ENCODE results near the gene PFKFB1.
"Not testable (repeated sequence)": the region's sequence is repeated elsewhere in the genome, so short reads cannot be mapped to it uniquely, and the experiment has no call there.

The PFKFB1 gene

DNA sequence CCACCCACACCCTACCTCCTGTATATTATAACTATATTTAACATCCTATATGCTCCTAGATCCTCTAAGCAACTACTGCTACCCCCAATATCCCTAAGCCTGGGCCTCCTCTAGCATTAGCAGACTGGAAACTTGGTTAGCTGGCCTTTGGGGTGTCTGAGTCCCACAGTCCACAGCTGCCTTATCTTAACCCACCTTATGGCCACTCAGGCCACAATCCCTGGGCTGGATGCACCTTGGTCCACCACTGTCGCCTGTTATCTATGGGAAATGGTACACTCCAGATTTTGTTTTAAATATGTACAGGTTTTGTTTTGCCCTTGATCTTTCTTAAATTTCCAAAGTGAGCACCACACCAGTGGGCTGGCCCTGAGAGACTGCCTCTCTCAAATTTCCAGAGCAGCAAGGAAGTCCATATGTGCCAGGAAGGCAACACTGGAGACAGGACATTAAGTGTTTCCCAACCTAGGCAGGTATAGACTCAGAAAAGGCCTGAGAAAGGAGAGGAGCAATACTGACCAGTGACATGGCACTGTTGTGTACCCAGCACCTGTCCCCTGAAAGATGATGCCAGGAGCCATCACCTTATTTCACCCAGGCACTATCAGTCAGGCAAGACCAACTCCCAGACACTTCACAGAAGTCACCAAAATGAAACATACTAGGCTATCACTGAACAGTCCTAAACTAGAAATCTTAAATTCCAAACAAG lies 921 bp downstream of the PFKFB1 start:
- no peak for DNase-seq (ENCODE audit: low read depth, low spot score)

DNA sequence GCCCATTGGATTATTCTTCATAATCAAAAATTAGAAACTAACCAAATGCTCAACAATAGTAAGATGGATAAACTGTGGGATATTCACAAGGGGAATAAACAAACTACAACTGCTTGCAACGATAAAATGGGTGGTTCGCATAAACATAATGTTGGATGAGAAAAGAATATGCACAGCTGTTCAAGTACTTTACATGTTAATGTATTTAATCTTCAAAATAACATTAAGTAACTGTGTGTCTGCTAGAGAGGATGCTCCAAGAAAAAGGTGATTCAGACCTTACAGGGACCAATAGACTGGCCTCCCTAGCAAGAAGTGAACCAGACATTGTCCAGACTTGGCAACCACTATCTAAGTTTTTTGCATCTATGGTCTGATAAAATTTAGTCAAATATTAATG lies 2.3 kb downstream of the PFKFB1 start:
- no peak for DNase-seq (ENCODE audit: low read depth, low spot score)

DNA sequence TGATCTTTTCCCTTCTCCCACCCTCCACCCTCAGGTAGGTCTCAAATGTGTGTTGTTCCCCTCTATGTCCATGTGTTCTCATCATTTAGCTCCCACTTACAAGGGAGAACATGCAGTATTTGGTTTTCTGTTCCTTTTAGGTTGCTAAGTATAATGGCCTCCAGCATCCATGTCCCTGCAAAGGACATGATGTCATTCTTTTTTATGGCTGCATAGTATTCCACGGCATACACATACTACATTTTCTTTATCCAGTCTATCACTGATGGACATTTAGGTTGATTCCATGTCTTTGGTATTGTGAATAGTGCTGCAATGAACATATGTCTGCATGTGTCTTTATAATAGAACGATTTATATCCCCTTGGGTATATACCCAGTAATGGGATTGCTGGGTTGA lies 10.7 kb downstream of the PFKFB1 start:
- not testable (repeated sequence) for DNase-seq (ENCODE audit: low read depth, low spot score)

DNA sequence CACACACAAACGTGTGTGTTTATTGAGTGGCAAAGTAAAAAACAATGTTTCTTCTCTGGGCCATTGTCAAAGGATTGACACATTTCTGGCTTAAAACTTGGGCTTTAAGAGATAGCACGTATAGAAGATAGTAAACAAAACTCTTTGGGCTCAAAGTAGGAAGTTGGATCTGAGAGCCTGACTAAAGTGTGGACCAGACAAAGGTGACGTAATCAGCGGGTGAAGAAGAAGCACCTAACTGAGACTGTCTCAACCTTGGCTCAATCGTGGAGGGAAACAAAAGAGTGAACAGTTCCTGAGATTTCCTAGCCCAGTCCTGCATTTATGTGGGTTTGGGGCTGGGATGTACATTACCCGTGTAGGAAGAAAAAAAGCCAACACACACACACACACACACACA lies 13.7 kb downstream of the PFKFB1 start:
- DNase-seq (ENCODE audit: low read depth, low spot score), result no peak

DNA sequence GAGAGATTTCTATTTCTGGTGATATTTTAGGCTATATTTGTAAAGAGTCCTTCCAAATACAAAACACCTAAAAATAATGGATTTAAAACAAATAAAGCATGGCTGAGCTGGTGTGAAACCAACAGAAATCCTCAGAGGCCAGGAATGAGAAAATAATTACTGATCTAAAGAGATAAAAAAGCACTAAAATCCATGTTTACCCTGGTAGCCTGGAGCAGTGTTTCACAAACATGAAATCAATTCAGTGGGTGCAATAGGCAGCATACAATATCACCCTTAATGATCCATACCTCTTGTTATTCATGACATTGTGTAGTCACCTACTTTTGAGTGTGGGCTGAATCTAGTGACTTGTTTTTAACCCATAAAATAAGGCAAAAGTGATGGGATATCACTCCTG lies 14.6 kb downstream of the PFKFB1 start:
- no peak for DNase-seq (ENCODE audit: low read depth, low spot score)

DNA sequence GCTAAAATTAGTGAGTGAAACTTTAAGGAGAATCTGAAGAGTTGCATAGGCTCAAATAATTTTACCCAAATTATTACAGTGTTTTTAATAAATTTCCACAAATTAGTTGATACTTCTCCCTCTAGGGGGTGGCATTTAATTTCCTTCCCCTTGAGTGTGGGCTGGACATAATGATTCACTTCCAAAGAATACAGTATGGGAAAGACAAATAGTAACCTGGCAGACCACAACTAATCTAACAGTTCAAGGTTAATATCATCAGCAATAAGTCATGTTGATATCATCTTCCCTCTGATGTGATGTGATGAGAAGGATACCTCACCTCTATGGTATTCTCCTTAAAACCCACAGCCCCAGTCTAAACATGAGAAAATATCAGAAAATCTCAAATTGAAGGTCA lies 15.5 kb downstream of the PFKFB1 start:
- no peak for DNase-seq (ENCODE audit: low read depth, low spot score)

DNA sequence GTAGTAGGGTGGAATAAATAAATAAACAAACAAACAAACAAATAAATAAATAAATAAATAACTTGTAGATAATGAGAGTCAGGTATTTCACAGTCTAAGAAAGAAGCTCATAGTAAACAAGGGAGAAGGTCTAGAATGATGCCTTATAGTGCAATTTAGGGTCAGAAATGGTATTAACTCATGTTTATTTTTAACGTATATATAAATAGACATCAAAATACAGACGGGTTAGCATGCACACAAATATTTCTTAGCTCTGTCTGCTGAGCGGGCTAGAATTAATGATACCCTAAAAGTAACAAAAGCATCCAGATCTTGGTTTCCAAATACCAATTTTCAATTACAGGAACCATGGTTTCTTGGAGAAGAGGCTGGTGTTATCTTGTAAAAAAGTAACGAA lies 16.6 kb downstream of the PFKFB1 start:
- no peak for DNase-seq (ENCODE audit: low read depth, low spot score)

DNA sequence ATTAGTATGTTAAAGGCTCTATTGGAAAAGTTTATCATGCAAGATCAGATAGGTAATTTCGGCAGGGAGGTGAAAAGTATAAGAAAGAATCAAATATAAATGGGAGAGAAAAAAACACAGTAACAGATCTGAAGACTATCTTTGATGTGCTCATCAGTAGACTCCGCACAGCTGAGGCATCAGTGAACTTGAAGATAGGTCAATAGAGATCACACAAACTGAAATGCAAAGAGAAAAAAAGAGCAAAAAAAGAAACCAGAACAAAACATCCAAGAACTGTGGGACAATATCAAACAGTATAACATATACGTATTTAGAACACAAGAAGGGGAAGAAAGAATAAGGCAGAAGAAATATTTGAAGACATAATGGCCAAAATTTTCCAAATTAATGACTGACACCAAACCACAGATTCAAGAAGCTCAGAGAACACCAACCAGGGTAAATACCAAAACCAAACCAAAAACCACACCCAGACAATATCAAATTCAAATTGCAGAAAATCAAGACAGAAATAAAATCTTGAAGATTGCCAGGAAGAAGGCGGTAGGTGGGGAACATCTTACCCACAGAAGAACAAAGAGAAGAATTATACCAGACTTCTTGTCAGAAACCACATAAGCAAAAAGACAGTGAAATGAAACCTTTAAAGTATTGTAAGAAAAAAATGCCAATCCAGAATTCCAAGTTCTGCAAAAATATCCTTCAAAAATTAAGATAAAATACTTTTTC lies 29.1 kb downstream of the PFKFB1 start:
- no peak for DNase-seq (ENCODE audit: low read depth, low spot score)

DNA sequence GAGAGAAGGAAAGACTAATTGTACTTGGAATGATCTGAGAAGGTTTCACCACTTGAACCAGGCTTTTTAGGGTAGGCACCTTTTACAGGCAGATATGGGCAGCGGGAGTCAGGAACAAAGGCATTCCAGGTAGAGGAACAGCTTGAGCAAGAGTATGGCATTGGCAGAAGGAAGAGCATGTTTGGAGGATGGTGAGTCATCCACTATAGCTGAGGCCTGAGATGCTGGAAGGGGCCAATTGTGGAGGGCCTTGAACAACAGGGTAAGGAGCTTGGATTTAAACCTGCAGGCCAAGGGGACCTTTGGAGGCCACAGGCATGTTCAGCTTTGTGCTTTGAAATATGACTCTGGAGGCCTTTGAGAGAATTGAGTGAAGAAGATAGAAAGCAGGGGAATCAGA lies 32.2 kb downstream of the PFKFB1 start:
- DNase-seq (ENCODE audit: low read depth, low spot score), result no peak

DNA sequence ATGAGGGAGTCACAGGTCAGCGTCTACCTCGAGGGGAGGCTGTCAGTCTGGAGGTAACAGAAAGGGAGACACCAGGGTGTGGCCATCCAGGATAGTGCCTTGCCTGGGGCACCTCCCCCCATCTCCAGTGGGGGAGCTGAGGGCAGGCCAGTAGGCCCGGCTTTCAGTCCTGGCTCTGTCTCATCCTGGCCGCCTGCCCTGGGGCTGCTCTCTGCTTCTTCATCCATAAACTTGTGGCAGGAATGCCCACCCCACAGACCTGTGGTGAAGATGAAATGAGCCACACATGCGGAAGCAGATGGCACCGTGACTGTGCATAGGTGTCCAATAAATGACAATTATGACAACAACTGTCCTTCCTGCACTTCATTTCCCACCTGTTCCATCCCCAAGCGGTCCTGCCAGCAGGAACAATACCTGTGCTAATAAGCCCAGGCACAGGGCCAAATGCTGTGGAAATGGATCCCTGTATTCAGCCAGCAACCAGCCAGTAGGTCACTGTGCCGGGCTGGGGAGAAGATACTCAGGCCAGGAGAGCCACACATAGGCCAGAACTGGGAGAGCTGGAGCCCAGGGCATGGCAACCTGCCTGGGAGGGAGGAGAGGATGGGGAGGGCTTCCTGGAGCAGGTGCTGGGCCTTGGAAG lies 43.1 kb downstream of the PFKFB1 start:
- peak; percentile 7 for DNase-seq (ENCODE audit: low read depth, low spot score)

DNA sequence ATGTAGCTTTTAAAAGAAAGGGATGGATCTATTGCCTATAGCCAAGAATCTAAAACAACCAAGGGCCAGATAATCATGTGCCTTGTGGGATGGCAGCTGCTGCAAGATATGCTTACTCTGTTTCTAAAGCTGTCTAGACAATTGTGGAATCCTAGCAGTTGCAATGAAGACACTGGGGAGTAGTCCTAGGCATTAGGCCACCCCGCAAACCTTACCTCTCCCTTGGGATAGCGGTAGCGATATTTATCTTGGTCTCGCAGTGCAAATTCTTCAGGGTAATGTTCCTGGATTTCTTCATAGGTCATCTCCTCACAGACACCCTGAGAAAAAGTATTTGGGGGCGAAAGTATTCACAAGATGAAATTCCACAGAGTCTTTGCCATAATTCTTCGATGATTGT lies 48.8 kb downstream of the PFKFB1 start:
- DNase-seq (ENCODE audit: low read depth, low spot score), result no peak

DNA sequence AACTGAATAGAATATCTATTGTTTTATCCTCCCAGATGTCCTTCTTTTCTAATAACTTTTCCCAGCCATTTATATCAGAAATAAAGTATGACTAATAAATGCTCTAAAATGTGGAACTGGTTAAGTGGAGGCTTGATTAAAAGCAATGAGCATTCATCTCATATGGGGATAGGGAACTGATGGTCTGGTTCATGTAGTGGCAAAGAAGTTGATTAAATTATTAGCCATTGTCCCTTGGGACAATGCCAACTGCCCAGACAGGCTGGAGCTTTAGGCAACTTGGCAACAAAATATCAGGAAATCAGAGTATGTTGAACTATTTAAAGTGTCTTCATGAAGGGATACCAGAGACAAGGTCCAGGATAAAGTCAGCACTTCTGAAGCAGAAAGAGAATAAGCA lies 49.2 kb downstream of the PFKFB1 start:
- no peak for DNase-seq (ENCODE audit: low read depth, low spot score)

DNA sequence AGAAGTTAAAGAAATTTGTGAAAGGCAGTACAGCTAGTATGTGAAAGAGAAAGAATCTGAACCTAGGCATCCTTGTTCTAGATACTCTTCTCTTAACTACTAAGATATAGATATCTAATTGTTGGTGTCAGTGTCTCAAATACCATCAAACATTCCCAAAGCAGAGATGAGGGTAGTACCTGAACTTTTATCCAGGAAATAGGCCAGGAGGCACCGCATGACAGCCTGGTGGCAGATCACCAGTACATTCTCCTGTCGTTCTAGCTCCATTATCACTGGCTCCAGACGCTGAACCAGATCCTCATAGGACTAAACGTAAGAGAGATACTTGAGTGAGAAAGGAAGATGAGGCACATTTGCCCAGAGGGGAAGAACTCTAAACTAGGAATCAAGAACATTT lies 56.6 kb downstream of the PFKFB1 start:
- no peak for DNase-seq (ENCODE audit: low read depth, low spot score)

DNA sequence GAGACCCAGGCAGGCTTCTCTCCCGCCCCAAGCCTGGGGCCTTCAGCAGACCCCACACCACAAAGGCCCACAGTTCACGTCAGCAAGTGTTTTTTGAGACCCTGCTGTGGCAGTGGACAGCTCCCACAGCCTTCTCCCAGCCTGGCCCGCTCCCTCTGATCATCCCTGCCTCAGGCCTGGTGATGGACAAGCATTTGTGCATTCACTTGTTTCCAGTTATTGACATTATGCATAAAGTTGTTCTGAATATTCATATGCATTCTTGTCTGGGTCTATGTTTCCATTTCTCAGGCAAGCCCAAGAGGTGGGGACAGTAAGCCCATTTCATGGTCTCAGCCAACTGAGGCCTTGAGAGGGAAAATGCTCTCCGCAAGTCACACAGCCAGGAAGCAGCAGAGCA lies 58.7 kb downstream of the PFKFB1 start:
- no peak for DNase-seq (ENCODE audit: low read depth, low spot score)

DNA sequence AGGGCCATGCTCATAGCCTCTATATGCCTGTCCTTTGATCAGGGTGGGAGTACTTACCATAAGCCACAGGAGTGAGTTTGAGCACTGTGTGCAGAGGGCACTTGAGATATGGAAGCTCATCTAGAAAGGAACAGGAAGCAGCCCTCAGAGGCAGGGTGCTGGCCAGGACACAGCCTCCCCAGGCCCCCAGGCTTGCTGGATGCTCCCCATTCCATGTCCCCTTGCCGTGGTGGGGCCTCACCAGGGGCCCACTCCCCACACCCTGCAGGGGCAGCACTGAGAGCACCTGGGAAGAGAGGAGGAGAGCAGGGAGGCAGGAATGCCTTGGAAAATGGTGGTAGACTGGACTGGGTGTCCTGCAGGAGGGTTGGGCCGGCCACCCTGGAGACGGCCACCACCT lies 59.1 kb downstream of the PFKFB1 start:
- no peak for DNase-seq (ENCODE audit: low read depth, low spot score)

DNA sequence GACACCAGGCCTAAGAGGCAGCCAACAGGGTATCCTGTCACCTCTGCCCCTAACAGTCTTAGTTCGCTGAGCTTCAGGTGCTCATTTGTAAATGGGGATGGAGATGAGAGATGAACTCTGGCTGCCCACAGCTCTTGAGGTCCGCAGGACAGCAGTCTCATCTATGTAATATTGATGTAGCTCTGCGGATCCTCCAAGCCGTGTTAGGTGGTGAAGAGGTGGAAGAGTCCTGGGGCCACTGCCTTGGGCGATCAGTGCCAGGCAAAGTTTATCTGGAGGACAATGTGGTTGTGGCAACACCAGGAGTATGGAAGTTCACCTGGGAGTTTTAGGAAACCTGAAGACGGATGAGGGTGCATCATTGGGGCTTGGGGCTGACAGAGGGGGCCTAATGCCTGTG lies 59.9 kb downstream of the PFKFB1 start:
- DNase-seq (ENCODE audit: low read depth, low spot score), result no peak

DNA sequence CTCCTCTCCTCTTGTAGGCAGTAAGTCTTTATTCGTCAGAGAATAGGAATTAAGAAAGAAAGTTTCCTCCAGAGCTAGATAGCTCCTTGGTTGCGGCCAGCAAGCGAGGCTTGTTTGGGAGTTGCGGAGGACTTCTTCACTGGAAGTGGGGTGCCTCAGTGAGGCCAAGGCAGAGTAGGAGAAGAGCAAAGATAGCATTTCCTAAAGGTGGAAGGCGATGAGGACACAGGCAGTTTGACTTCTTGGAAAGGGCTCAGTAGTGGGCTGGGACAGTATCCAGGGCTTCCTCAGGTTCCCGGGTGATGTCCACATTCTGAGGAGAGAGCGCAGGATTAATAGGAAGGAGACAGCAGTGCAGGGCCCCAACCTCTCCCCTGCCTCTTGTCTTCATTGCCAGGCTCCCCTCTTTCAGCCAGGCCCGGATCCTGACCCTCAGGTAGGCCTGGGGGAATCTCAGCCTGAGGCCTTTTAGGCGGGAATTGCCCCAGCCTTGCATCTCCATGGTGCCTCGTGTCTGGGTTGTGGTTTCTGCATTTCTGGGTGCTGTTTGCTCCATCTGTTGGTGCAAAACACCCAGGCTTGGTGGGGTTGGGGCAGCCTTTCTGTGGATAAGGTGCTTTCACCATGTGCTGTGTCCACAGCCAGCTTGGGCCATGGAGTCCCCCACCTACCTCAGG lies 60.7 kb downstream of the PFKFB1 start:
- DNase-seq (ENCODE audit: low read depth, low spot score), result no peak

DNA sequence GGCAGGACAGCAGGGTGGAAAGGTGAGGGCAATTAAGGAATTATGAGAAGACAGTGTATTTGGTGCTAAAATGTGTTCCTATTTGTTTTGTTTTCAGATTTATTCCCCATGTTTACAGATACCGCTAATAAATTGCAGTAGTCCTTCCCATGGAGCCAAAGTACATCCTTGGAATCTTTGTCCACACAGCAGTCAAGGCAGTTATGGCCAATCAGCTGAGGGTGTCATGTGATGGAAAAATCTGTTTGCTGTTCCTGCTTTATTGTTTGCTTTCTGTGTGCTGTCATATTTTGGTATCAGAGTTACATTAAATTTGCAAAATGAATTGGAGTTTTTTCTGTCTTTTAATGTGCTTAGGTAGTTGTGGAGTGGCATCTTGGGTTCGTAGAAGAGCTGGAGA lies 62.9 kb downstream of the PFKFB1 start:
- no peak for DNase-seq (ENCODE audit: low read depth, low spot score)

DNA sequence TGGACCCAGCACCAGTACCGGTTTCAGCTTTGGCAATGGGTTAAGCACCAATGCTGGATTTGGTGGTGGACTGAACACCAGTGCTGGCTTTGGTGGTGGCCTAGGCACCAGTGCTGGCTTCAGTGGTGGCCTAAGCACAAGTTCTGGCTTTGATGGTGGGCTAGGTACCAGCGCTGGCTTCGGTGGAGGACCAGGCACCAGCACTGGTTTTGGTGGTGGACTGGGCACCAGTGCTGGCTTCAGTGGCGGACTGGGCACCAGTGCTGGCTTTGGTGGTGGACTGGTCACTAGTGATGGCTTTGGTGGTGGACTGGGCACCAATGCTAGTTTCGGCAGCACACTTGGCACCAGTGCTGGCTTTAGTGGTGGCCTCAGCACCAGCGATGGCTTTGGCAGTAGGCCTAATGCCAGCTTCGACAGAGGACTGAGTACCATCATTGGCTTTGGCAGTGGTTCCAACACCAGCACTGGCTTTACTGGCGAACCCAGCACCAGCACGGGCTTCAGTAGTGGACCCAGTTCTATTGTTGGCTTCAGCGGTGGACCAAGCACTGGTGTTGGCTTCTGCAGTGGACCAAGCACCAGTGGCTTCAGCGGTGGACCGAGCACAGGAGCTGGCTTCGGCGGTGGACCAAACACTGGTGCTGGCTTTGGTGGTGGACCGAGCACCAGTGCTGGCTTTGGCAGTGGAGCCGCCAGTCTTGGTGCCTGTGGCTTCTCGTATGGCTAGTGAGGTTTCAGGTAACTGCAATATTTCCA lies 63.5 kb downstream of the PFKFB1 start:
- DNase-seq (ENCODE audit: low read depth, low spot score), result no peak

DNA sequence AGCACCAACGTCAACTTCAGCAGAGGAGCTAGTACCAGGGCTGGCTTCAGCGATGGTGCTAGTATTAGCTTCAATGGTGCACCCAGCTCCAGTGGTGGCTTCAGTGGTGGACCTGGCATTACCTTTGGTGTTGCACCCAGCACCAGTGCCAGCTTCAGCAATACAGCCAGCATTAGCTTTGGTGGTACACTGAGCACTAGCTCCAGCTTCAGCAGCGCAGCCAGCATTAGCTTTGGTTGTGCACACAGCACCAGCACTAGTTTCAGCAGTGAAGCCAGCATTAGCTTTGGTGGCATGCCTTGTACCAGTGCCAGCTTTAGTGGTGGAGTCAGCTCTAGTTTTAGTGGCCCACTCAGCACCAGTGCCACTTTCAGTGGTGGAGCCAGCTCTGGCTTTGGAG lies 65.1 kb downstream of the PFKFB1 start:
- no peak for DNase-seq (ENCODE audit: low read depth, low spot score)

DNA sequence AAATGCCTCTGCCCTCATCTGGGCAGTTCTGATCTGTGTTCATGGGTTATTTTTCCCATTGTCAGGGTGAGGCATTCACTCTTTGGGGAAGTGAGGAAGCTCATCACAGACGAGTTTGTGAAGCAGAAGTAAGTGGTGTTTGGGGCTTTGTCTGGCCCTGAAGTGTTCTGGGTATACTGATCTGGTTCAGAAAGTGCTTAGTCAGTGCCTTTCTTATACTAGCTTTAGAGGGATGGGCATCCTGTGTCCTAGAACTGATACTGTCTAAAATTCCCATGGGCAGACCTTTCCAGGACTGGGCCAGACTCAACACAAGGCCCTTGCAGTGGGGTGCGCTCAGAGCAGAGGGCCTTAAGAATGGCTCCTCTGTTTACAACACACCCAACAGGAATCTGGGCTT lies 67.0 kb downstream of the PFKFB1 start:
- no peak for DNase-seq (ENCODE audit: low read depth, low spot score)

DNA sequence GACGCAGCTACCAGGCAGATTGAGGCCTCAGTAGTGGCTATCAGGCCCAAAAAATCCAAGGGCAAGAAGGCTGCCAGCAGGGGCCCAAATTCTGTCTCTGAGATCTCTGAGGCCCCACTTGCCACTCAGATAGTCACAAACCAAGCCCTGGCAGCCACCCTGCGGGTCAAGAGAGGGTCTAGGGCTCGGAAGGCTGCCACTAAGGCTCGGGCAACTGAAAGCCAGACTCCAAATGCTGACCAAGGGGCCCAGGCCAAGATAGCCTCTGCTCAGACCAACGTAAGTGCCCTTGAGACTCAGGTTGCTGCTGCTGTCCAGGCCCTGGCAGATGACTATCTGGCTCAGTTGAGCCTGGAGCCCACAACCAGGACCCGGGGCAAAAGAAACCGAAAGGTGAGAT lies 70.6 kb downstream of the PFKFB1 start:
- DNase-seq (ENCODE audit: low read depth, low spot score), result no peak

Measured in astrocyte of the hippocampus (primary cell).